Gastroesophageal sphincter (tissue), 4 donors: ENCODE results near the gene CRHR2. TPM values are rescaled to one million over a fixed set of nuclear protein-coding genes. Genes with fewer than 3 reads are reported as not detected.

Experiments used
- ATAC-seq: fragments of 150-250 bp; one replicate; pipeline ENCODE4 v1.9.1; 2016; ENCODE audit warnings: mild to moderate bottlenecking, moderate library complexity
- H3K27ac ChIP-seq, 4 donors: fragments of 200-600 bp; sonication (generic) in 3 of 4; 1 replicate in 3 of 4; 2 replicates in 1 of 4; pipeline ENCODE4 v1.5.1; 2016 to 2019
- H3K27me3 ChIP-seq: fragments of 200-600 bp; sonication (generic); one replicate; pipeline ENCODE4 v1.5.1; 2019
- H3K36me3 ChIP-seq, 2 donors: fragments of 200-600 bp; sonication (generic); one replicate each; pipeline ENCODE4 v1.5.1; 2019; ENCODE audit warnings: control low read depth in 1 of 2
- H3K4me1 ChIP-seq, 3 donors: fragments of 200-600 bp; sonication (generic); 1 replicate in 2 of 3; 2 replicates in 1 of 3; pipeline ENCODE4 v1.5.1; 2016 to 2019; ENCODE audit warnings: control low read depth in 2 of 3
- H3K4me3 ChIP-seq, 2 donors: fragments of 200-600 bp; sonication (generic); one replicate each; pipeline ENCODE4 v1.5.1; 2019; ENCODE audit warnings: mild to moderate bottlenecking in 1 of 2, moderate library complexity in 1 of 2
- H3K9me3 ChIP-seq, 3 donors: fragments of 200-600 bp; sonication (generic); one replicate each; pipeline ENCODE4 v1.5.1; 2017 to 2019; ENCODE audit warnings: control low read depth in 2 of 3
- EP300 ChIP-seq: sonication (generic); formaldehyde crosslinking; IDR thresholded peaks from one replicate; pipeline ENCODE4 v1.6.1; 2017; ENCODE audit warnings: antibody characterized with exemption, mild to moderate bottlenecking
- POLR2A ChIP-seq, 2 donors: fragments of 450-650 bp; IDR thresholded peaks; one replicate each; pipeline ENCODE4 v1.6.1; 2017; ENCODE audit warnings: antibody characterized with exemption in 2 of 2, mild to moderate bottlenecking in 2 of 2, moderate library complexity in 1 of 2
- POLR2AphosphoS5 ChIP-seq: sonication (generic); formaldehyde crosslinking; IDR thresholded peaks from one replicate; pipeline ENCODE4 v1.6.1; 2017; ENCODE audit warnings: antibody characterized with exemption
- WGBS, 2 donors: methylation state at CpG; one replicate each; pipeline ENCODE4 v1.1.5; 2018; ENCODE audit warnings: low coverage in 1 of 2; 5-methylcytosine and 5-hydroxymethylcytosine counted together
- total RNA-seq, 4 donors: library from RNA; depleted of rRNA; stranded (reverse); fragments of >200 nt; gene quantifications; one replicate each; pipeline ENCODE4 v1.1.0, GENCODE V29; 2016
- TF ChIP-seq, protein P1 (sequence below), 4 experiments: fragments of 200-600 bp in 2 of 4; fragments of 450-650 bp in 2 of 4; sonication (generic) in 1 of 4; IDR thresholded peaks; one replicate each; pipeline ENCODE4 v1.5.1; 2017 to 2019; ENCODE audit warnings: antibody characterized with exemption in 4 of 4, mild to moderate bottlenecking in 2 of 4, moderate library complexity in 2 of 4

The CRHR2 gene
- total RNA-seq, 4 donors from 2014 or later, result 0.15 to 0.77 (median 0.47) TPM; not detected in 1

DNA sequence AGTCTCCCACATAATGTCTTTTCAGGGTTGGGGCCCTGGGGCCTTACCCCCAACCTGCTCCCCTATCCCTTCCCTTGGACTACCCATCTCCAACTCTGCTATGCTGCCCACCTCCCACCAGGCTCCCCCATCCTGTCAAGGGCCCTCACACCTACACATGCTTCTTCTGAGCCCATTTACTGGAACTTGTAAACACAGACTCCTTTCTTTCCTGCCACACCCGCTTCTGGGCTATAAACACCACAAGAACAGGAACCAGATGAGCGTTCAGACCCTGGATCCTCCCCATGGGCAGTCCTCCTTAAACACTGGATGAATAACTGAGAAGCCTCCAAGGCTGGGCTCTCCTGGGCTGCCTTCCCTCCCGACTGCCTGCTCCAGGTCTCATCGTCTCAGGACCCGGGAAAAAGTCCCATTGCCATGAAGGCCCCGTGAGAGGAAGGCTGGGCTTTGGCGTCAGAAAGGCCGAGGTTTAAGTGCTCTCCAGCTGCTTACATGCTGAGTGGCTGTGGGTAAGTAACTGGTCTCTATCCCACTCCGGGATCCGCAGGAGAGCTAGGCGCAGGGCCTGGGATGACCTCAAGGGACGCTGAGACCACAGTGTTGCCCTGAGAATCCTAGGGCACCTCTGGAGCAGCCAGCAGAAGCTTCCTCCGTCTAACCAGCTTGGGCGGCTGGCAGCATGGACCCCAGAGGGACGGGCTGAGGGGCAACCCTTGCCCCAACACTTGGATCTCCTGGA, 15.6 kb upstream of the CRHR2 start:
- Histone ChIP-seq H3K27me3 (peaks cover 6% of the 10 kb centered on the region), H3K36me3 (no peaks in the 10 kb centered on the region), H3K4me1 (peaks cover 0 to 27% (median 12%) of the 10 kb centered on the region in 3 donors), H3K27ac (peak overlapping the region in 2 of 4 donors; percentile 62 to 64), H3K9me3 (no peaks in the 10 kb centered on the region), H3K4me3 (peak overlapping the region in 1 of 2 donors; percentile 21)
- WGBS, 2 donors, result 100% methylated on average over 2 of the region's 15 CpGs; no CpG with 5 or more reads in 1 of the 2 donors
- ATAC-seq, result peak; percentile 50
- TF ChIP-seq, protein P1, sequence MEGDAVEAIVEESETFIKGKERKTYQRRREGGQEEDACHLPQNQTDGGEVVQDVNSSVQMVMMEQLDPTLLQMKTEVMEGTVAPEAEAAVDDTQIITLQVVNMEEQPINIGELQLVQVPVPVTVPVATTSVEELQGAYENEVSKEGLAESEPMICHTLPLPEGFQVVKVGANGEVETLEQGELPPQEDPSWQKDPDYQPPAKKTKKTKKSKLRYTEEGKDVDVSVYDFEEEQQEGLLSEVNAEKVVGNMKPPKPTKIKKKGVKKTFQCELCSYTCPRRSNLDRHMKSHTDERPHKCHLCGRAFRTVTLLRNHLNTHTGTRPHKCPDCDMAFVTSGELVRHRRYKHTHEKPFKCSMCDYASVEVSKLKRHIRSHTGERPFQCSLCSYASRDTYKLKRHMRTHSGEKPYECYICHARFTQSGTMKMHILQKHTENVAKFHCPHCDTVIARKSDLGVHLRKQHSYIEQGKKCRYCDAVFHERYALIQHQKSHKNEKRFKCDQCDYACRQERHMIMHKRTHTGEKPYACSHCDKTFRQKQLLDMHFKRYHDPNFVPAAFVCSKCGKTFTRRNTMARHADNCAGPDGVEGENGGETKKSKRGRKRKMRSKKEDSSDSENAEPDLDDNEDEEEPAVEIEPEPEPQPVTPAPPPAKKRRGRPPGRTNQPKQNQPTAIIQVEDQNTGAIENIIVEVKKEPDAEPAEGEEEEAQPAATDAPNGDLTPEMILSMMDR (IDR thresholded peaks at IDR 0.05), result no peak
- no peak for TF ChIP-seq POLR2AphosphoS5
- no peak for TF ChIP-seq EP300
- no peak for TF ChIP-seq POLR2A (IDR thresholded peaks at IDR 0.05)

DNA sequence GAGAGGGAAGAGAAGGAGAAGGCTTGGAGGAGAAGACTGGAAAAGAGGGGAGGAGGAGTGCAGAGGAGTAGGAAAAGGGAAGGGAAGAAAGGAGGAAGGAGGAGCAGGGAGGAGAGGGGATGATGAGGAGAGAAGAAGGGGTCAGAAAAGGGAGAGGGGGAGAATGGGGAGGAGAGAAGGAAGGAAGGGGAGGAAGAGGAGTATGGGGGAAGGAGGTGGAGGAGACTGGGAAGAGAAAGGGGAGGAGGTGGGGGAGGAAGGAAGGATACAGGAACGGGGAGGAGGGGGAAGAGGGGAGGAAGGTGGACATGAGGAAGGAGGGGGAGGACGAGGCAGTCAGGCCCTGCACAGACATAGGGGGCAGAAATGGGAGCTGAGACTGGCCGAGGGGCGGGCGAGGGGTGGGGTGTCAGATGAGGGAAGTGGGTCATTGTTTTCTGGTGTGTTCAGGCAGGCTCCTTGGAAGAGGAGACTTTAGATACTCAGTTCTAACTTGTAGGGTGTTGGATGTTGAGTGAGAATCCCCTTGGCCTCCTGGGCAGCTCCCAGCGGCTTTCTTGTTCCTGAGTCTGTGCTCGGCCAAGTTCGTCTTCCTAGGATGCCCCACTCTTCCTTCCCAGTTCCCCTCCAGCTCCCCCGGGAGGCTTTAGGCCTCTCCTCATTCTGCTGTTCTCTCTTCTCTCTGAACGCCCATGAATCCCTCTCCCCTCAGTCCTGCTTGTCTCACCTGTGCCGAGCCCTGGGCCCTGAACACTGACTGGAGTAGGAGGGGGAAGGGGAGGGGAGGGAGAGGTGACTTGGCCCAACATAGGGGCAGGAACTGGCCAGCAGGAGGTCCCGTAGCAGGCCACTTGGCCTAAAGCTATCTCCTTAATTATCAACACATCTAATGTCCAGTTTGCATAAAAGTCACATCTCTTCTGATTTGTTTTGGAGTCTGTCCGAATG, 12.8 kb upstream of the CRHR2 start:
- peaks cover 0 to 24% (median 12%) of the 10 kb centered on the region in 3 donors for H3K4me1 ChIP-seq
- ATAC-seq, result no peak
- H3K9me3 ChIP-seq, result no peaks in the 10 kb centered on the region
- H3K27me3 ChIP-seq, result peaks cover 5% of the 10 kb centered on the region
- peak overlapping the region in 2 of 4 donors; percentile 8 to 10 for H3K27ac ChIP-seq
- H3K4me3 ChIP-seq, result no peak overlapping the region
- TF ChIP-seq POLR2AphosphoS5, result no peak
- TF ChIP-seq EP300, result no peak
- no peak for TF ChIP-seq POLR2A (IDR thresholded peaks at IDR 0.05)
- TF ChIP-seq, protein P1 (IDR thresholded peaks at IDR 0.05), result no peak
- WGBS, 2 donors, result 72% methylated on average over 8 of the region's 13 CpGs; no CpG with 5 or more reads in 1 of the 2 donors
- H3K36me3 ChIP-seq, result no peaks in the 10 kb centered on the region

DNA sequence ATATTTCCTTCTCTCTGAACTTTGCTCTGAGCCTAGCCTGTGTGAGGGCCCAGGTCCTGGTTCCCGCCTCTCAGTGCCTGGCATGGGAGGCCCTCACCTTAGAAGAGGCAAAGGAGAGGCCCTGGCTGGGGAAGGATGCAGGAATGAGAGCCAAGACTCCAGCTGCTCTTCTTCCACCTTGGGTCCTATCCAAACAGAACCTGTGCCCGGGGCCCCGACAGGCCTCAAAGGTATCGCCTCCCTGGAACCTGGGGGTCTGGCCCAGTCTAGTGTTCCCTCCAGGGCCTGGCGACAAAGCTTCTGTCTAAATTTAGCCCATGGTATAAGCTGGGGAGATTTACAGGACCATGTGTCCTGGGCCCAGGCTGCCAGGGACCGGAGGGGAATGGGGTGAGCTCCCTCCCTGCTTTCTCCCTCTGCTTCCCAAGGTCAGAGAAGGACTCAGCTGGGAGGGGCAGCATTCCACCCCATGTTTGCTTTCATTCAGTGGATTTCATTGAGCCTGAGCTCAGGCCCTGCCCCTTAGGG, 12.0 kb upstream of the CRHR2 start:
- ATAC-seq, result peak; percentile 41
- Histone ChIP-seq H3K36me3 (no peaks in the 10 kb centered on the region), H3K9me3 (no peaks in the 10 kb centered on the region), H3K4me3 (no peak overlapping the region), H3K4me1 (peaks cover 0 to 17% (median 7%) of the 10 kb centered on the region in 3 donors), H3K27ac (peak overlapping the region in 1 of 4 donors; percentile 44), H3K27me3 (no peaks in the 10 kb centered on the region)
- TF ChIP-seq, protein P1 (IDR thresholded peaks at IDR 0.05), result no peak
- TF ChIP-seq POLR2AphosphoS5 (no peak), POLR2A (IDR thresholded peaks at IDR 0.05) (no peak), EP300 (no peak)
- WGBS, 2 donors, result 24 to 83% methylated on average over 1 to 5 of the region's 6 CpGs

DNA sequence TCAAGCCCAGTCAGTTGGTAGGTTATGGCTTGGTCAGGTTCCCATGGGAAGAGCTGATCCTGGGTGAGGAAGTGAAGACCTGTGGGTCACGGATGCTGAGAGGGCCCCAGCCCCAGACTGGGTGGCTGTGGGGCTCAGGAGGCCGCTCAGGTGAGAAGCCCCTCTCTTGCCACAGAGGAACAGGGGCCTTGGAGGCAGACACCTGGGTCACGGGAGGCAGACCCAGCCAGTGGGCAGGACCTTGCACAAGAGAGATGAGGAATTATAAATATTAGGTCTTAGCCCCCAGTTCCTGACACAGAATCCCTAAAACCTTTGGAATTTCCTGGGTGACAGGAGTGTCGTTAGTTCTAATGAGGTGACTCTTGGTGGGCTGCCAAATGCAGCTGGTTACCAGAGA, 10.6 kb upstream of the CRHR2 start:
- H3K9me3 ChIP-seq, result no peaks in the 10 kb centered on the region
- ATAC-seq, result no peak
- no peak overlapping the region for H3K27ac ChIP-seq
- H3K4me3 ChIP-seq, result no peak overlapping the region
- no peaks in the 10 kb centered on the region for H3K36me3 ChIP-seq
- no peaks in the 10 kb centered on the region for H3K27me3 ChIP-seq
- TF ChIP-seq, protein P1 (IDR thresholded peaks at IDR 0.05), result no peak
- TF ChIP-seq POLR2A (IDR thresholded peaks at IDR 0.05) (no peak), POLR2AphosphoS5 (no peak)
- H3K4me1 ChIP-seq, result peaks cover 0 to 27% (median 7%) of the 10 kb centered on the region in 3 donors
- no CpG with 5 or more reads among the region's 4 CpGs for WGBS, 2 donors
